VCaP (cell line): Measurements from ENCODE around the gene AQP12A.

Source experiments
- H3K27ac ChIP-seq: fragments of 450-650 bp; 2 replicates; pipeline ENCODE4 v1.5.1; 2017
- CTCF ChIP-seq: fragments of 450-650 bp; conservative IDR thresholded peaks from 2 replicates; pipeline ENCODE4 v1.5.1; 2017; ENCODE audit warnings: mild to moderate bottlenecking, moderate library complexity

The AQP12A gene

GRCh38 chr2:240735476-240735875, 43.8 kb downstream of the AQP12A start:
- no peak for TF ChIP-seq CTCF
- H3K27ac ChIP-seq, result no peak overlapping the region

DNA sequence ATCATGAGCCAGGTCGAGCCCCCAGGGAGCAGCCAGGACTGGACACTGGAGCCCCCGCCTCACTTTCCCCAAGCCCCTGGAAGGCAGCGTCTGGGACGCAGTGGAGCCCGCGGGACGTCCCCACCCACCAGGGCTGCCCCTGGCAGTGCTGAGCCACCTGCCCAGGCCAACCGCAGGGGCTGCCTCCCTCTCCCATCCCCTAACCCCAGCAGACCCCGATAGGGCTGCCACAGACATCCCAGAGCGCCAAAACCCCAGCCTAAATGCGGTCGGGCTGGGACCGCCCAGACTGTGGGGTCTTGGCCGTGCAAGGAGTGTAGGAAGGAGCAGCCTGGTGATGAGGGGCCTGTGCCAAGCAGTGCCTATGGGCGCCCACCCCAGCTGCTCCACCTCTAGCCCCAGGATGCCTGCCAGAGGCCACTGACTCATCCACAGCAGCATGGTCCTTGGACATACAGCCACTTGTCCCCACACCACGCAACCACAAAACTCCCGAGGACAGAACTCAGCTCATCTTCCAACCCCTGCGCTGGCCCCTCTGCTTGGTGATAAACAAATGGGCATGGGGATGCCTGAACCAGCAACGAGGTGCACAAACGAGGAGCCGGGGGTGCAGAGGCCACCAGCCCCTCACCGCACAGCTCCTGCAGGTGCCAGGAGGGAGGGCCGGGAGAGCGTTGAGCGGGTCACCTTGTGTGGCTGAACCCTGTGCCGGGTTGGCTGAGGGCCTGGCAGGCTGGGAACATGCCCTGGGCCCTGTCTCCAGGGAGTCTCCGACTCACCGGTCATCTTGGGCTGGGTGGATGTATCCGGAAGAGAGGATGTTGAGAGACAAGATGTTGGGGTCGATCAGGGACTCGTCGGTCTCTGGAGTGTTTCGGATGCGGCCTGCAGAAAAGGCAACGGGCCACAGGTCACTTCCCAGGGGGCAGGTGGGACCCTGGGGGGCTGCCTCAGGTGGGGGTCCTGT, 44.9 kb downstream of the AQP12A start:
- H3K27ac ChIP-seq, result no peak overlapping the region
- no peak for TF ChIP-seq CTCF

DNA sequence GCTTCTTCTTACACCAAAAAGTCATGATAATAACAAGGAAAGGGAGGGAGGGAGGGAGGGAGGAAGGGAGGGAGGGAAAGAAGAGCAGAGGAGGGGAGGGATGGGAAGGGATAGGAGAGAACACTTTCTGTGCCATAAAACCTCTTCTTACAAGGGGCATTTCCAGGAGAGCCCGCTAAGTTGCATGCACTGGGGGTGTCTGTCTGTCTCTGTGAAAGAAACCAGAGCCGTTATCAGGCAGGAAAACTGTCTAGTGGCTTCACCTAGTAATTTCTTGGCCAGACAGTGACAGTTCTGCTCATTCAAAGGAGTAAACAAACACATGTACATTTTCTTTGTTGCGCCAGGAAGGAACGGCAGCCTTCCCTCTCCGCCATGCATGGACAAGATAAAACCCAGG, 45.8 kb downstream of the AQP12A start:
- no peak for TF ChIP-seq CTCF
- H3K27ac ChIP-seq, result no peak overlapping the region

DNA sequence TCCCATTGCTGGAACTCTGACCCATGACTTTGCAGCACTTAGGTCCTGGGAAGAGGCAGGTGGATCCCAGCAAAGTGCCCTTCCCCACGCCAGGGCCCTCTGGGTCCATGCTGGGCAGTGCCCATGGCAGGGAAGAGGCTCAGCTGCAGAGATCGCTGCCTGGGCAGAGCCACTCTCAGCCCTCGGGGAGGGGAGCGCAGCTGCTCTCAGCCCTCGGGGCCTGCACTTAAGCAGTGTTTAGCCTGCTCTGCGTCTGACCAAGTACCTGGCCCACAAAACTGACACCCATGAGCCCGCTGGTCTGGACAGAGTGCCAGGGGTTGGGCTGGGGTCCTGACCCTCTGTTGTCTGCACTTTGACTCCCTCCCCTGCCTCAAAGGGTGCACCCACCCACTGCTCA, 46.3 kb downstream of the AQP12A start:
- no peak for TF ChIP-seq CTCF

GRCh38 chr2:240739797-240740196, 48.1 kb downstream of the AQP12A start:
- no peak overlapping the region for H3K27ac ChIP-seq

More for the DNA sequence above, 46.3 kb downstream of the AQP12A start:
- no peak overlapping the region for H3K27ac ChIP-seq

DNA sequence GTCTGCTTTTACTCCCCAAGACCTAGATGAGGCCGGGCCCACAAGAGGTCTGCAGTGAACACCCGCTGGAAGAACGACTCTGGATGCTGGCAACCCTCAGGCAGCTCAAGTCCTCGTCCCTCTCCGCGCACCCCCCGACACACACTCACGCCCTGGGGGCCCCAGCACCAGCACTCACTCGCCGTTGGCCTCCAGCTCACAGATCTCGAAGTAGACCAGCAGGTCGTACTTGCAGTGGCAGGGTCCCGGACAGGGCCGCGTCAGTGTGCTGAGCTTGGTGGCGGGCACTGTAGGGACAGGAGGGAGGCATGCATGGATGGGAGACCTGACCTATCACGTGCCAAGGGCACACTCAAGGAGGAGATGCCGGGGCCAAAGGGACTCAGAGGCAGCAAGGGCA, 49.4 kb downstream of the AQP12A start:
- TF ChIP-seq CTCF, result no peak
- H3K27ac ChIP-seq, result no peak overlapping the region

More at GRCh38 chr2:240739797-240740196, 48.1 kb downstream of the AQP12A start:
- no peak for TF ChIP-seq CTCF

DNA sequence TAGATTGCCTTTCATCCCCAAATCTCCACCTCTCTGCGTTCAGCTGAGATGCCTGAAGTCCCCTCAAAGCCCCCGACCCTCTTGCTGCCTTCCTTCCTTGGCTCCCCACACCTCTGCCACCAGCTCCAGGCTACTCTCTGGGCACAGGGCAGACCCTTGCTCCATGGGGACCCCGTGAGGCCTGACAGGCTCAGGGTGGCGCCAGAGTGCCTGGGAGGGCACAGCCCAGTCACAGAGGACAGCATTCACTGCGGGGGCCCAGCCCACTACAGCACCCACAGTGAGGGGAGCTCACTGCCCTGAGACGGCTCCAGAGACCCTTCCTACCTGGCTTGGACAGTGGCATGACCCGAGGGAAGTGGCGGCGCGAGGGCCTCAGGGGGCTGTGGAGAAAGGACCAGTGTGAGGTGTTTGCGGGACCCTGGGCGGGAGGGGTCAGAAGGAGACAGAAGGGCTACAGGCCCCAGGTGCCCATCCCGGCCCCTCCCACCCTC, 51.0 kb downstream of the AQP12A start:
- TF ChIP-seq CTCF, result no peak
- H3K27ac ChIP-seq, result no peak overlapping the region
